ENCODE measurements around the gene ANO2.

- TF ChIP-seq CTCF (conservative IDR thresholded peaks at IDR 0.05; ENCODE audit: low read depth, low read length) = no peak
- no peak for TF ChIP-seq EZH2phosphoT487 (IDR thresholded peaks at IDR 0.05; ENCODE audit: borderline replicate concordance, low read length)
Measured at GRCh38 chr12:5706247-5706646, 238.8 kb downstream of the ANO2 start.
